Inflammatory macrophage treated with lipopolysaccharide for 4 hours (primary cell): ENCODE results near the gene MAN1A1.
"Not testable (repeated sequence)": the region's sequence is repeated elsewhere in the genome, so short reads cannot be mapped to it uniquely, and the experiment has no call there.

ENCODE experiments used
- DNase-seq: peaks from one replicate; pipeline ENCODE4 v3.0.0-alpha.2; 2020

MAN1A1 gene

GRCh38 chr6:119299694-119300093 is 49.9 kb downstream of the MAN1A1 start:
- DNase-seq = no peak

- DNase-seq = no peak
These were observed 52.5 kb downstream of the MAN1A1 start for GRCh38 chr6:119297049-119297448.

- DNase-seq = no peak
These were observed 53.2 kb downstream of the MAN1A1 start for GRCh38 chr6:119296036-119297035.

GRCh38 chr6:119294984-119295383 is 54.6 kb downstream of the MAN1A1 start:
- no peak for DNase-seq

- DNase-seq = not testable (repeated sequence)
These were observed 58.5 kb downstream of the MAN1A1 start for GRCh38 chr6:119291060-119291459.

GRCh38 chr6:119290306-119290705 is 59.3 kb downstream of the MAN1A1 start:
- no peak for DNase-seq

- no peak for DNase-seq
These were observed 59.9 kb downstream of the MAN1A1 start for GRCh38 chr6:119289651-119290050.

GRCh38 chr6:119285908-119286625 is 63.5 kb downstream of the MAN1A1 start:
- no peak for DNase-seq

- no peak for DNase-seq
These were observed 64.6 kb downstream of the MAN1A1 start for GRCh38 chr6:119284861-119285521.

GRCh38 chr6:119283979-119284545 is 65.5 kb downstream of the MAN1A1 start:
- DNase-seq = no peak

- no peak for DNase-seq
These were observed 66.3 kb downstream of the MAN1A1 start for GRCh38 chr6:119283214-119283613.

GRCh38 chr6:119280668-119281067 is 68.9 kb downstream of the MAN1A1 start:
- DNase-seq = no peak

GRCh38 chr6:119280080-119280479 is 69.5 kb downstream of the MAN1A1 start:
- DNase-seq = no peak

- DNase-seq = no peak
These were observed 70.9 kb downstream of the MAN1A1 start for GRCh38 chr6:119278625-119279024.

- DNase-seq = no peak
These were observed 72.5 kb downstream of the MAN1A1 start for GRCh38 chr6:119277052-119277451.

GRCh38 chr6:119276211-119276610 is 73.3 kb downstream of the MAN1A1 start:
- DNase-seq = no peak

GRCh38 chr6:119274197-119274595 is 75.4 kb downstream of the MAN1A1 start:
- DNase-seq = no peak

- no peak for DNase-seq
These were observed 76.0 kb downstream of the MAN1A1 start for GRCh38 chr6:119273272-119274196.

GRCh38 chr6:119270545-119270944 is 79.0 kb downstream of the MAN1A1 start:
- no peak for DNase-seq

GRCh38 chr6:119269266-119270103 is 80.1 kb downstream of the MAN1A1 start:
- DNase-seq = no peak
